HG02763 (cell line): ENCODE results near the gene NBEA.
"Not testable (repeated sequence)": the region's sequence is repeated elsewhere in the genome, so short reads cannot be mapped to it uniquely, and the experiment has no call there.

ENCODE experiments used
- ATAC-seq: cut with Tn5 transposase; IDR thresholded peaks from one replicate; pipeline ENCODE4 v1.9.1; 2021; ENCODE audit warnings: mild to moderate bottlenecking, moderate library complexity; ENCODE audit not compliant: unreplicated experiment

NBEA gene

DNA sequence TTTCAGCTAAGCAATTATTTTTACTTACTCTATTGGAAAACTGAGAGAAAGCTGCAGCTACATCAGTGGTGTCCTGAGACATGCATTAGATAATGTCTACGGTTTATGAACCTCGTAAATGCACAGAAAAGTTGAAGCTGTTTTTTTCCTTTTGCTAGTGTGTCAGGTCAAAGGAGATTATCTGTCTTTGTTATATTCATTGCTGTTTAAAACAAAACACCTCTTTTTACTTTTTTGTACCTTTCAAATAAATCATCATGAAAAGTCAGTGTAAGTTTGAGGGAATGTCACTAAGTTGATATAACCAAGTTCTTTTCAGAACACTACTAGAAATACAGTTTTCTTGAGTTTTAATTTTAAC is 2.2 kb downstream of the NBEA start:
- ATAC-seq, result no peak

DNA sequence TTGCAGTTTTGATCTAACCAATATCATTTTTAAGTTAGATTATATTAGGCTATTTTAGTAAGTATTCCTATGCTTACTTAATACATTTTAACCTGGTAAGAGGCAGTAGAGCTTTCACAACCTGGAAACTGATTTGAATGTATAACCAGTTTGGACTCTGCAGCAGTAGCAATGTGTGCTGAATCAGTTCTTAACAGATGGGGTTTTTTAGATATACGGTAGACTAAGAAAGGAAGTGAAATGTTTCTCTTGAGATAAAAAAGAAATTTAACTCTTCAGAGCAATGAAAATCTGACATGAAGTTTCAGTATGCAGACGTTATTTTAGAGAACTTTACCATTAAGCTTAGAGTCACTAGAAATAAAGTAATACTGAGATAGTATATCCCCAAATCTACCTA is 2.7 kb downstream of the NBEA start:
- ATAC-seq, result no peak

DNA sequence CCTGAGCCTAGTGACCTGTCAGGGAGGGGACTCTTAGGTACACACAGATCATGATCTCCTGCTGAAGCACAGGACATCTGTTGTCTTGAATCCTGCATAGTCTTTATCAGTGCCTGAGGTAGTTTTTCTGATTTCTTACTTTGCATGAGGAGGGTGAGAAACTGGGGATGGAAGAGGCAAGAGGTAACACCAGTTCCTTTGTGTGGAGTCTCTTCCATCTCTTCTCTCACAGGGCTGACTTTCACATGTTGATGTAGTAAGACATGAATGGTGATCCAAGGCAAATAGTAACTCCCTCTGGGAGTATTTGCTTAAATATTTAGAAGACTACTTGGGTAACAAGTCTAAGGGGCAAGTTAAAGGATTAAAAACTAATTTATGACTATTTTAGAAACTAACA is 9.5 kb downstream of the NBEA start:
- no peak for ATAC-seq

DNA sequence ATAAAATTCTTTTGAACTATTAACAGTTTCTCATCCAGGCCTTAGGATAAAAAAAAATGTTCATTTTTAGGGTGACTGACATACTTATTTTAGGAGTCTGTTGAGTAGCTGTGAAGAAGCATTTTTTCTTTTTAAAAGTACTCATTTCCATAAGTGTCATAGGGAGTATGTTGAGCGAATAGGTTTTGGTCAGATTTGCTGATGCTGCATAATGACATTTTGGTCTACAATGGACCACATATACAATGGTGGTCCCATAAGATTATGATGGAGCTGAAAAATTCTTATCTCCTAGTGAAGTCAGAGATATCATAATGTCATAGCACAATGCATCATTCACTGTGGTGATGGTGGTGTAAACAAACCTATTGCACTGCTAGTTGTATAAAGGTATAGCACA is 17.4 kb downstream of the NBEA start:
- no peak for ATAC-seq

DNA sequence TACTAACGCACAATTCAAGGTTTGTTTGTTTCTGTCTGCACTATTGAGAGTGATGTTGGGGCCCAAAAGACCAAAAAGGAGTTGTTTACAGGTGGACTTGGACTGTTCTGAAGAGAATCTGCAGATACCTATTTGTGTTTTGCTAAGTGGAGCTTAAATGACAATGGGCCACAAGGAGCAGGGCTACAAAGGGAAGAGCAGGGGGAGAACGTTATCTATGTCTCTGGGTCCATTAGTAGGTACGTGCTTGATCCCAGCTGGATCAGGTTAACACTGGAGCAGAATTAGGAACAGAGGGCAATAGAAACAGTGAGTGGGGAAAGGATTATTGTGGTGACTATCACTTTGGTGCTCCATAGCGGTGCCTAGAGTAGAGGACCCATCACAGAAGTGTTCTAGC is 22.5 kb downstream of the NBEA start:
- ATAC-seq, result no peak

DNA sequence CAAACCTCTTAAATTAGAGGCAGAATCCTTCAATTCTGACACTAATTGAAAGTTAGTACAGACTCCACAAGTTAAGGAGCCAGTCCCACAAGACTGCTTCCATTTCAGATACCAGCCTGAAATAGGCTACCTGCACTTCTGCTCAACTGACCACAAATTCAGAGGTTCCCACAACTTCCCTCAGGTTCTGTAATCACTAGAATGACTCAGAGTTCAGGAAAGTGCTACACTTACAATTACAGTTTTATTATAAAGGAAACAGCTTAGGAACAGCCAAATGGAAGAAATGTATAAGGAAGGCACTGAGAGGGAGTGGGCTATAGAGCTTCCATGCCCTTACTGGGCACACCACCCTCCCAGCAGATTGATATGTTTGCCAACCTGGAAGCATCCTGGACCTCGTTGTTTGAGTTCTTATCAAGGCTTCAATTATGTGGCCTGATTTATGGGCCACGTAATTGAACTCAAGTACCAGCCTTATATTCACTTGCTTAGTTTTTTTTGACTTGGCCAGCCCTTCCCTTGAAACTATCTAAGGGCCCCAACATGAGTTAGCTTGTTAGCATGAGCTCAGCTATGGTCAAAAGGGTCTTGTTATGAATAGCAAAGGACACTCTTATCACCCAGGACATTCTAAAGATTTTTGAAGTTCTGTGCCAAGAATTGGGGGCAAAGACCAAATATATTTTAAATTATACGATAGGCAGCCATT is 25.9 kb downstream of the NBEA start:
- ATAC-seq, result no peak

DNA sequence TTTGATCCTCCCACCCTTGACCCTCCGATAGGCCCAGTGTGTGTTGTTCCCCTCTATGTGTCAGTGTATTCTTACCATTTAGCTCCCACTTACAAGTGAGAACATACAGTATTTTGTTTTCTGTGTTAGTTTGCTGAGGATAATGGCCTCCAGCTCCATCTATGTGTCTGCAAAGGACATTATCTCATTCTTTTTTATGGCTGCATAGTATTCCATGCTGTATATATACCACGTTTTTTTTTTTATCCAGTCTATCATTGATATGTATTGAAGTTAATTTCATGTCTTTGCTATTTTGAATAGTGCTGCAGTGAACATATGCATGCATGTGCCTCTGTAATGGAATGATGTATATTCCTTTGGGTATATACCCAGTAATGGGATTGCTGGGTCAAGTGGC is 27.5 kb downstream of the NBEA start:
- not testable (repeated sequence) for ATAC-seq

DNA sequence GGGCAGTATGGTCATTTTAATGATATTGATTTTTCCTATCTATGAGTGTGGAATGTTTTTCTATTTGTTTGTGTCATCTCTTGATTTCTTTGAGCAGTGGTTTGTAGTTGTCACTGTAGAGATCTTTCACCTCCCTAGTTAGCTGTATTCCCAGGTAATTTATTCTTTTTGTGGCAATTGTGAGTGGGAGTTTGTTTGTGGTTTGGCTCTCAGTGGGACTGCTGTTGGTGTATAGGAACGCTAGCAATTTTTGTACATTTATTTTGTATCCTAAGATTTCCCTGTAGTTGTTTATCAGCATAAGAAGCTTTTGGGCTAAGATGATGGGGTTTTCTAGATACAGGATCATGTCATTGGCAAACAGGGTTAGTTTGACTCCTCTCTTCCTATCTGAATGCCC is 28.9 kb downstream of the NBEA start:
- ATAC-seq, result no peak

DNA sequence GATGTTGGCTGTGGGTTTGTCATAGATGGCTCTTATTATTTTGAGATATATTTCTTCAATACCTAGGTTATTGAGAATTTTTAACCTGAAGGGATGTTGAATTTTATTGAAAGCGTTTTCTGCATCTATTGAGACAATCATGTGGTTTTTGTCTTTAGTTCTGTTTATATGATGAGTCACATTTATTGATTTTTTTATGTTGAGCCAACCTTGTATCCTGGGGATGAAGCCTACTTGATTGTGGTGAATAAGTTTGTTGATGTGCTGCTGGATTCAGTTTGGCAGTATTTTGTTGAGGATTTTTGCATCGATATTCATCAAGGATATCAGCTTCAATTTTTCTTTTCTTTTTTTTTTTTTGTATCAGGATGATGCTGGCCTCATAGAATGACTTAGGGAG is 29.4 kb downstream of the NBEA start:
- no peak for ATAC-seq

DNA sequence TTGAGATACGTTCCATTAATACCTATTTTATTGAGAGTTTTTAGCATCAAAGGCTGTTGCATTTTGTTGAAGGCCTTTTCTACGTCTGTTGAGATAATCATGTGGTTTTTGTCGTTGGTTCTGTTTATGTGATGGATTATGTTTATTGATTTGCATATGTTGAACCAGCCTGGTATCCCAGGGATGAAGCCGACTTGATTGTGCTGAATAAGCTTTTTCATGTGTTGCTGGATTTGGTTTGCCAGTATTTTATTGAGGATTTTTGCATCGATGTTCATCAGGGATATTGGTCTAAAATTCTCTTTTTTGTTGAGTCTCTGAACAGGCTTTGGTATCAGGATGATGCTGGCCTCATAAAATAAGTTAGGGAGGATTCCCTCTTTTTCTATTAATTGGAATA is 43.1 kb downstream of the NBEA start:
- ATAC-seq, result not testable (repeated sequence)

DNA sequence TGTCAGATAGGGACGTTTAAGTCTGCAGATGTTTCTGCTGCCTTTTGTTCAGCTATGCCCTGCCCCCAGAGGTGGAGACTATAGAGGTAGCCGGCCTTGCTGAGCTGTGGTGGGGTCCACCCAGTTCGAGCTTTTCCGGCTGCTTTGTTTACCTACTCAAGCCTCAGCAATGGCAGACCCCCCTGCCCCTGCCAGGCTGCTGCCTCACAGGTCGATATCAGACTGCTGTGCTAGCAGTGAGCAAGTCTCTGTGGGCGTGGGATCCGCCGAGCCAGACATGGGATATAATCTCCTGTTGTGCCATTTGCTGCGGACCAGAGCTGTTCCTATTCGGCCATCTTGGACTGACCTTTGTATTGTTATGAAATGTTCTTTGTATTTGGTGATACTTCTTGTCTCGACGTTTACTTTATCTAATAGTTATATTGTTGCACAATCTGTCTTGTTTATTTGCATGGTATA is 46.3 kb downstream of the NBEA start:
- no peak for ATAC-seq

DNA sequence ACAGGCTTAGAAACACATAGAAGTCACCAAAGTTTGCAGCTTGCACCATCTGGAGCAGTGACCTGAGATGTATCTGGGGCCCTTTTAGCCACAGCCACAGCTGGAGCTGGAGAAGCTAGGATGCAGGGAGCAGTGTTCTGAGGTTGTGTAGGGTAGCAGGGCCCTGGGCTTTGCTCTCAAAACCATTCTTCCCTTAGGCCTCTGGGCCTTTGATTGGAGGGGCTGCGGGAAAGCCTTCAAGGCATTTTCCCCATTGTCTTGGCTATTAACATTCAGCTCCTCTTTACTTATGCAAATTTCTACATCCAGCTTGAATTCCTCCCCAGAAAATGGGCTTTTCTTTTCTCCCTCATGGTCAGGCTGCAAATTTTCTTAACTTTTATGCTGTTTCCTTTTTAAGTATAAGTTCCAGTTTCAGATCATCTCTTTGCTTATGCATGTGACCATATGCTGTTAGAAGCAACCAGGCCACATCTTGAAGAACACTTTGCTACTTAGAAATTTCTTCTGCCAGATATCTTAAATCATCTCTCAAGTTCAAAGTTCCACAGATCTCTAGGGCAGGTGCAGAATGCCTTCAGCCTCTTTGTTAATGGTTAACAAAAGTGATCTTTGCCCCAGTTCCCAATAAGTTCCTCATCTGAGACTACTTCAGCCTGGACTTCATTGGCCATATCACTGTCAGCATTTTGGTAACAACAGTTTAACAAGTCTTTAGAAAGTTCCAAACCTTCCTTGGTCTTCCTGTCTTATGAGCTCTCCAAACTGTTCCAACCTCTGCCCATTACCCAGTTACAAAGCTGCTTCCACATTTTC is 48.5 kb downstream of the NBEA start:
- no peak for ATAC-seq

DNA sequence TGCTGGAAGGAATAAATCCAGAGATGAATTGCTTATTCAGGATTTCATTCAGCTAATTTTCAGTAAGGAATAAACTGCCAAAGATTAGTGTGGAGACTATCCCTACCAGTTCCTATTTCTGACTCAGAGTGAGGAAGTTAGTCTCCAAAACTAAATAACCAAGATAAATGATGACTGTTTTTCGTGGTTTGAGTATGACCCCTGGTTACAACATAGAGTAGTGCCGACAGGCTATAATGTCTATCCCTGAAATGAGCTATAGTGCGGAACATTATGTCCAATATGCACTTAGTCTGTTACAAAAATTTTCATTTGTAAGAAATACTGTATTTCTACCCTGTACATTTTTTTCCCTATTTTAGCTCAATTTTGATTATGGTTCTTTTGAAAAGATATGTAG is 51.4 kb downstream of the NBEA start:
- ATAC-seq, result no peak

DNA sequence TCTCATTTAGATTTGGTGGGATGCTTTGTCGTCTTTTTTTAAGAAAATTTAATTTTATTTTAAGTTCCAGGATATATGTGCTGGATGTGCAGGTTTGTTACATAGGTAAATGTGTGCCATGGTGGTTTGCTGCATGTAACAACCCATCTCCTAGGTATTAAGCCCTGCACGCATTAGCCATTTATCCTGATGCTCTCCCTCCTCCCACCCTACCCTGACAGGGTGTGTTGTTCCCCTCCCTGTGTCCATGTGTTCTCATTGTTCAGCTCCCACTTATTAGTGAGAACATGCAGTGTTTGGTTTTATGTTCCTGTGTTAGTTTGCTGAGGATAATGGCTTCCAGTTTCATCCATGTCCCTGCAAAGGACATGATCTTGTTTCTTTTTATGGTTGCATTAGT is 61.7 kb downstream of the NBEA start:
- not testable (repeated sequence) for ATAC-seq

DNA sequence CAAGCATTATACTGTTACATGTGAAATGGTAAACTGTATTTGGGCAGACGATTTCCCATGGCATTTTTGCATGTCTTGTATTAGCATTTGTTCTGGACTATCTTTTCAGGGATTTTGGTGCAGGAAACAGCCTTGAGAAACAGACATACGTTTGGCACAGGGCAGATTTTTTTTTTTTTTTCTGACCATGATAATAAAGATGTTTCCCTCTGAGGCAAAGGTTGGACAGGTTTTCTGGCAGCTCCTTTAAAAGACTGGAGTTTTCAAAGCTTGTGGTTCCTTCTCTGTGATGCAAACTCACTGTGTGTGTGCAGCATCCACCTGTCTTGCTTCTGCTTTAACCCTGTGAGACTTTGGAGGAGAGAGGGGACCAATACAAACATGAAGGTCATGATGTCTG is 63.0 kb downstream of the NBEA start:
- no peak for ATAC-seq

DNA sequence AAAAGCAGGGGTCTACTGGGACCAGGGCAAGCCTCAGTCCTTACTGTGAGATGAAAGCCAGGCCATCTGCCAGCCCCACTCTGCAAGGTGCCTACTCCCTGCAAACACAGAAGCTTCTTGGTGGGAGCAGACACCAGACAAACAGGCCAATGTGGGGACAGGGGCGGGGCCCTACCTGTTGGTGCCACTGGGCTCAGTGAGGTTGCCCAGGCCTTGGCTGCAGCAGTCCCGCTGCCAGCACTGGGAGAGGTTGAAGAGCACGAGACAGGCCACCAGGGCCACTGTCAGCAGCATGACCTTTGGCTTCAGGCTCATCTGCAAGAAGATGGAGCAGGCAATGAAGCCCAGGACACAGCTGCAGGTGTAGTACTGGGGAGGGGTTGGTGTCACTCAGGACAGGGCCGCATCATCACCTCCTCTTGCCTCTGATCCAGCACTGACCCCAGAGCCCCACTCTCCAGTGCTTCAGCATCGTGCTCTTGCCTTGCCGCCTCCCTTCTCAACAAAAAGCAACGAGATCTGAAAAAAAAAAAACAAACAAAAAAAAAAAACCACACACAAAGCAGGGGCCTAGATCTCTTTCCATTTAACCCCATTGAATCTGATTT is 72.6 kb downstream of the NBEA start:
- no peak for ATAC-seq

DNA sequence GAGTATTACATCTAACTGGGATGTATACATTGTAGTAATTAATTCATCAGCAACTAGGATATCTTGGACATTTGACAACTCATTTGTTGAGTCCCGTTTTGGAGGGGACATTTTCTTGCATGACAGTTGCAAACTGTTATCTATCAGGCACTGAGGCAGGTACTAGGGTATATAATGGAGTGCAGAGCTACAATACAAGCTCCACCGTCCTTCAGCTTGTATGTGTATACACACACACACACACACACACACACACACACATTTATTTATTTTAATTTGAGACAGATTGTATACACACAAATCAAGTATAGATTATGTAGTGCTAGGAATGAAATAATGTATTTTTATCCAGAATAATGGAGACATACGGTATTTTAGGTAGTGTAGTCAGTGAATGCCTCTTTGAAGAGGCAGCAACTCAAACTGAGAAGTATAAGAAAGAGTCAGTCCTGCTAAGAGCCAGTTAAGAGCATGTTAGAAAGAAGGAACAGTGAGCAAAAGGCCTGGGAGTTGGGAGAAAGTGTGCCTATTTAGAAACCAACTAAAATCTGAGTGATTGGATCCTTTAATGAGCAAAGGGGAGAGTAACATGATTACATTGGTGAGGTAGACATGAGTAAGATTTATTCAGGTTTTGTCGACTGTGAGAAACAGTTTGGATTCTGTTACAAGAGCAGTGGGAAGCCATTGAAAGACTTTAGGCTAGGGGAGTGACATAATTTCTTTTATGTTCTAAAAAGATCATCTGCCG is 74.5 kb downstream of the NBEA start:
- no peak for ATAC-seq

DNA sequence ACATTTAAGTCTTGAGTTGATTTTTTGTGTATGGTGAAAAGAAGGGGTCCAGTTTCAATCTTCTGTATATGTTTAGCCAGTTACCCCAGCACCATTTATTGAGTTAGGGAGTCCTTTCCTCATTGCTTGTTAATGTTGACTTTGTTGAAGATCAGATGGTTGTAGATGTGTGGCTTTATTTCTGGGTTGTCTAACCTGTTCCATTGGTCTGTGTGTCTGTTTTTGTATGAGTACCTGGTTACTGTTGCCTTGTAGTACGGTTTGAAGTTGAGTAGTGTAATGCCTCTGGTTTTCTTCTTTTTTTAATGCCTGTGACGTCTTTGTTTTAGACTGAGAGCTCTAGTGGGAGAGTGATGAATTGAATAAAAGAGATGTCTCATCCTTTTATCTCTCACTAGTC is 83.2 kb downstream of the NBEA start:
- ATAC-seq, result no peak

DNA sequence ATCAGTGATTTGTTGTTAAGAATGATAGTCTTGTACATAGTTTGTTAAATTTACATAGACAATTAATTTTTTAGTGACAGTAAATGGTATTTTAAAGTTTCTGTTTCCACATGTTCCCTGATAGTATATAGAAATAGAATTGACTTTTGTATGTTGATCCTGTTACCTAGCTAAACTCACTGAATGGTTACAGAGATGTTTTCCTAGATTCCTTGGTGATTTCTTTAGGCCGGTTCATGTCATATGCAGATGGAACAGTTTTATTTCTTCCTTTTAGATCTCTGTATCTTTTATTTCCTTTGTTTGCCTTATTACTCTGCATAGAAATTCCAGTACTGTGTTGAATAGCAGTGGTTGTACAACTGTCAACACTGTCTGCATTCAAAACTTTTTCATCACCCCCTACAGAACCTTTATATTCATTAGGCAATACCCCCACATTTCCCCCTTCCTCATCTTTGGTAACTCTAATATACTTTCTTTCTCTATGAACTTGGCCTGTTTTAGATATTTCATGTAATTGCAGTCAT is 86.3 kb downstream of the NBEA start:
- no peak for ATAC-seq

DNA sequence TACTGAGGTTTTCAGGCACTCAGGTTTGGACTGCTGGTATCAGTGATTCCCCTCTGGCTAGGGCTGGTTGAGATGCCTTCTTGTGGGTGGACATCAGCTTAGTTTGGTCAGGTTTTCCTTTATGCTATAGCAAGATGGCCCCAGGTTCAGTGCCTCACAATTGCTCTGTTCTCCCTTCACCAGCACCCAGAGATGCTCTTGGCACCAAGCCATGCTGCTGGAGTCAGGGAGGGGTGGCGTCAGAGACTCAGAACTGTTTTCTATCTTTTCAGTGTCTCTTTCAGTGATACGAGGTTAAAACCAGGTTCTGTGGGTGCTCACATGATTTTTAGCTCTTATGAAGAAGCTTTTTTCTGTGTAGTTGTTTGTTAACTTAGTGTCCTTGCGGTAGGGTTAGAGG is 96.9 kb downstream of the NBEA start:
- no peak for ATAC-seq

DNA sequence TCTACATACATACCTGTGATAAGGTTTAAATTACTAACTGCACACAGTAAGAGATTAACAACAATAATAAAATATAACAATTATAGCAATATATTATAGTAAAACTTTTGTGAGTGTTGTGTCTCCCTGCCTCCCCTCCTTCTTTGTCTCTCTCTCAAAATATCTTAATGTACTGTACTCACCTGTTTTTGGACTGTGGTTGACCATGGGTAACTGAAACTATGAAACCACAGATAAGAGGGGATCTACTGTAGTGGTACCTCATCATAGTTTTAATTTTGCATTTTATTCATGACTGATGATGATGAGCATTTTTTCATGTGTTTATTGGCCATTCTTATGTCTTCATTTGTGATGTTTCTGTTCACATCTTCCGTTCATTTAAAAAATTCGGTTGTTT is 104.5 kb downstream of the NBEA start:
- no peak for ATAC-seq
